ENCODE measurements around the gene CALCOCO2. TPM values are rescaled to one million over a fixed set of nuclear protein-coding genes. Genes with fewer than 3 reads are reported as not detected.

The CALCOCO2 gene
- polyA plus RNA-seq, 2 of the 4 experiments (the other 2 are of a cell fraction), result 71.6 to 194 TPM

- TF ChIP-seq USF2 (IDR thresholded peaks at IDR 0.05) (no peak), FOSB (CRISPR knock-in tag; IDR thresholded peaks at IDR 0.05) (no peak)
- TF ChIP-seq, protein P1, sequence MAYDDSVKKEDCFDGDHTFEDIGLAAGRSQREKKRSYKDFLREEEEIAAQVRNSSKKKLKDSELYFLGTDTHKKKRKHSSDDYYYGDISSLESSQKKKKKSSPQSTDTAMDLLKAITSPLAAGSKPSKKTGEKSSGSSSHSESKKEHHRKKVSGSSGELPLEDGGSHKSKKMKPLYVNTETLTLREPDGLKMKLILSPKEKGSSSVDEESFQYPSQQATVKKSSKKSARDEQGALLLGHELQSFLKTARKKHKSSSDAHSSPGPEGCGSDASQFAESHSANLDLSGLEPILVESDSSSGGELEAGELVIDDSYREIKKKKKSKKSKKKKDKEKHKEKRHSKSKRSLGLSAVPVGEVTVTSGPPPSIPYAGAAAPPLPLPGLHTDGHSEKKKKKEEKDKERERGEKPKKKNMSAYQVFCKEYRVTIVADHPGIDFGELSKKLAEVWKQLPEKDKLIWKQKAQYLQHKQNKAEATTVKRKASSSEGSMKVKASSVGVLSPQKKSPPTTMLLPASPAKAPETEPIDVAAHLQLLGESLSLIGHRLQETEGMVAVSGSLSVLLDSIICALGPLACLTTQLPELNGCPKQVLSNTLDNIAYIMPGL (CRISPR knock-in tag; IDR thresholded peaks at IDR 0.05; ENCODE audit: borderline replicate concordance), result no peak
- Histone ChIP-seq H3K4me3 (no peak overlapping the region), H3K9me3 (no peaks in the 10 kb centered on the region), H3K4me2 (peak overlapping the region; percentile 82), H3K27ac (peak overlapping the region; percentile 90 to 94), H3K4me1 (peaks cover 64% of the 10 kb centered on the region)
- 66% methylated on average over 1 of the region's 1 CpG for WGBS (ENCODE audit: missing lambda C conversion rate)
- FAIRE-seq, result no peak
- no peak for DNase-seq (ENCODE audit: low read depth in 1 of 2, low spot score in 1 of 2)
- ChIA-PET POLR2A (interaction anchor here (0.7 kb wide), 1 partner anchor 50 kb away, joined by 3 read pairs; no protein-coding TSS in a partner anchor), CTCF (interaction anchor here (1.1 to 76.6 kb wide), 9 partner anchors 9 to 355 kb away, joined by 3 to 3251 read pairs (median 9); partner anchors contain the start of genes CALCOCO2, HOXB13, PRAC1 and PRAC2)
- no peak for ATAC-seq
Observed at GRCh38 chr17:48873209-48873608, 42.4 kb downstream of the CALCOCO2 start.

GRCh38 chr17:48873696-48874443, 43.0 kb downstream of the CALCOCO2 start:
- ChIA-PET POLR2A (interaction anchor here (0.7 kb wide), 2 partner anchors 50 to 166 kb away, joined by 3 read pairs; no protein-coding TSS in a partner anchor), CTCF (interaction anchor here (0.8 to 76.6 kb wide), 10 partner anchors 8 to 354 kb away, joined by 3 to 3251 read pairs (median 8); partner anchors contain the start of genes CALCOCO2, HOXB13, PRAC1 and PRAC2)
- Histone ChIP-seq H3K4me1 (peaks cover 68% of the 10 kb centered on the region), H3K27ac (peak overlapping the region; percentile 90 to 94), H3K4me3 (no peak overlapping the region), H3K4me2 (peak overlapping the region; percentile 82), H3K9me3 (no peaks in the 10 kb centered on the region)
- WGBS (ENCODE audit: missing lambda C conversion rate), result 38% methylated on average over 5 of the region's 5 CpGs
- no peak for DNase-seq (ENCODE audit: low read depth in 1 of 2, low spot score in 1 of 2)
- TF ChIP-seq MAFK (IDR thresholded peaks at IDR 0.05; ENCODE audit: partially characterized antibody), result peak; percentile 54
- no peak for TF ChIP-seq GATA3 (IDR thresholded peaks at IDR 0.05; ENCODE audit: borderline replicate concordance)
- TF ChIP-seq MAZ (IDR thresholded peaks at IDR 0.05; ENCODE audit: borderline replicate concordance, low read depth, low read length), result no peak
- no peak for TF ChIP-seq TFCP2L1 (CRISPR knock-in tag; IDR thresholded peaks at IDR 0.05)
- TF ChIP-seq NPAS2 (CRISPR knock-in tag; IDR thresholded peaks at IDR 0.05; ENCODE audit: borderline replicate concordance), result no peak
- no peak for ATAC-seq
- FAIRE-seq, result no peak

- POLR2A ChIA-PET, result interaction anchor here (0.6 to 1.1 kb wide), 8 partner anchors 13 to 254 kb away, joined by 3 to 8 read pairs (median 4); partner anchors contain the start of gene ATP5MC1
- ATAC-seq, result peak; percentile 86 to 88
- CTCF ChIA-PET, result interaction anchor here (0.5 to 76.6 kb wide), 77 partner anchors 12 to 858 kb away, joined by 3 to 3251 read pairs (median 4); partner anchors contain the start of genes ATP5MC1, CALCOCO2, HOXB13 and PRAC1
- DNase-seq (ENCODE audit: low read depth in 1 of 2, low spot score in 1 of 2), result peak; percentile 85 to 94
- no peaks in the 10 kb centered on the region for H3K9me3 ChIP-seq
- peak overlapping the region; percentile 23; the same call in 1 of the 3 replicates for H3K4me2 ChIP-seq
- H3K27ac ChIP-seq, result no peak overlapping the region
- 20% methylated on average over 12 of the region's 12 CpGs for WGBS (ENCODE audit: missing lambda C conversion rate)
- TF ChIP-seq BHLHE40 (IDR thresholded peaks at IDR 0.05; ENCODE audit: low read depth, low read length) (0 out of 2 replicates have a peak, but pooled peaks have one; percentile 7), SMC3 (IDR thresholded peaks at IDR 0.05) (peak; percentile 96), CTCF (IDR thresholded peaks at IDR 0.05) (peak; percentile 99), JUN (IDR thresholded peaks at IDR 0.05) (no peak), RAD21 (conservative IDR thresholded peaks at IDR 0.05 in 1 of 2, IDR thresholded peaks at IDR 0.05 in 1 of 2) (peak; percentile 99 to 100)
- peaks cover 15% of the 10 kb centered on the region for H3K4me1 ChIP-seq
- peak; percentile 36 for FAIRE-seq
- H3K4me3 ChIP-seq, result no peak overlapping the region
Observed at GRCh38 chr17:48878920-48879898, 48.4 kb downstream of the CALCOCO2 start.

Data from A549 (cell line).